Measurements from ENCODE around the gene ARID1B.

Gene ARID1B

GRCh38 chr6:157117431-157118095, 340.4 kb downstream of the ARID1B start:
- DNase-seq = no peak

- DNase-seq = no peak
Observed at GRCh38 chr6:157119502-157120027, 342.4 kb downstream of the ARID1B start.

- no peak for DNase-seq
Observed at GRCh38 chr6:157120534-157121232, 343.5 kb downstream of the ARID1B start.

GRCh38 chr6:157121897-157122296, 344.7 kb downstream of the ARID1B start:
- no peak for DNase-seq

- no peak for DNase-seq
Observed at GRCh38 chr6:157123234-157123633, 346.1 kb downstream of the ARID1B start.

- no peak for DNase-seq
Observed at GRCh38 chr6:157124485-157125254, 347.5 kb downstream of the ARID1B start.

- no peak for DNase-seq
Observed at GRCh38 chr6:157125531-157125930, 348.4 kb downstream of the ARID1B start.

- no peak for DNase-seq
Observed at GRCh38 chr6:157126183-157127098, 349.3 kb downstream of the ARID1B start.

GRCh38 chr6:157128235-157128775, 351.1 kb downstream of the ARID1B start:
- DNase-seq = no peak

- DNase-seq = no peak
Observed at GRCh38 chr6:157131250-157131649, 354.1 kb downstream of the ARID1B start.

GRCh38 chr6:157133856-157134255, 356.7 kb downstream of the ARID1B start:
- no peak for DNase-seq

- no peak for DNase-seq
Observed at GRCh38 chr6:157134402-157135047, 357.3 kb downstream of the ARID1B start.

- no peak for DNase-seq
Observed at GRCh38 chr6:157135691-157136090, 358.5 kb downstream of the ARID1B start.

GRCh38 chr6:157137501-157137900, 360.3 kb downstream of the ARID1B start:
- DNase-seq = no peak

- no peak for DNase-seq
Observed at GRCh38 chr6:157139054-157139708, 362.0 kb downstream of the ARID1B start.

GRCh38 chr6:157143171-157143889, 366.2 kb downstream of the ARID1B start:
- DNase-seq = peak; percentile 12

- DNase-seq = no peak
Observed at GRCh38 chr6:157143890-157144798, 367.0 kb downstream of the ARID1B start.

GRCh38 chr6:157144859-157145568, 367.8 kb downstream of the ARID1B start:
- DNase-seq = no peak
